ENCODE measurements around the gene PRDM5. TPM values are rescaled to one million over a fixed set of nuclear protein-coding genes. Genes with fewer than 3 reads are reported as not detected.

Gene PRDM5
- total RNA-seq, 1 experiment from 2014 or later, result 8.3 TPM

DNA sequence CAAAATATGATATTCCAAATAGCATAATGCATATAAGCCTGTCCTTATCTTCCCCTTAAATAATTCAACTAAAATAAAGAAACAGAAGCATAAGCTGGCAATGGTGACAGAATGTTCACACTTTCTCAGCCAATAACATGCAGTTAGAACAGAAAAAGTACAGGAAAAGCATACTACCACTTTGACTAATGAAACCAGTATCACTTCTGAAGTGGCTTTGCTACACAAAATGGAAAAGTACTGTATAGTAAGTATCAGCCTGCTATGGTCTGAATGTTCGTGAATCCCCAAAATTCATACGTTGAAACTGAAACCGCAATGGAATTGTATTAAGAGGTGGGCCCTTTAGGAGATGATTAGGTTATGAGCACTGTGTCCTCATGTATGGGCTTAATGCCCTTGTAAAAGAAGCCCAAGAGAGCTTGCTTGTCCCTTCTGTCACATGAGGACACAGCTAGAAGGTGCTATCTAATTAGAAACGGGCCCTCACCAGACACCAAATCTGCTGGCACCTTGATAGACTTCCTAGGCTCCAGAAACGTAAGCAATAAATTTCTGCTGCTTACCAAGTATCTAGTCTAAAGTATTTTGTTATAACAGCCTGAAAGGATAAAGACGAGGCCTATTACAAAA is 102.6 kb downstream of the PRDM5 start:
- TF ChIP-seq, protein P1, sequence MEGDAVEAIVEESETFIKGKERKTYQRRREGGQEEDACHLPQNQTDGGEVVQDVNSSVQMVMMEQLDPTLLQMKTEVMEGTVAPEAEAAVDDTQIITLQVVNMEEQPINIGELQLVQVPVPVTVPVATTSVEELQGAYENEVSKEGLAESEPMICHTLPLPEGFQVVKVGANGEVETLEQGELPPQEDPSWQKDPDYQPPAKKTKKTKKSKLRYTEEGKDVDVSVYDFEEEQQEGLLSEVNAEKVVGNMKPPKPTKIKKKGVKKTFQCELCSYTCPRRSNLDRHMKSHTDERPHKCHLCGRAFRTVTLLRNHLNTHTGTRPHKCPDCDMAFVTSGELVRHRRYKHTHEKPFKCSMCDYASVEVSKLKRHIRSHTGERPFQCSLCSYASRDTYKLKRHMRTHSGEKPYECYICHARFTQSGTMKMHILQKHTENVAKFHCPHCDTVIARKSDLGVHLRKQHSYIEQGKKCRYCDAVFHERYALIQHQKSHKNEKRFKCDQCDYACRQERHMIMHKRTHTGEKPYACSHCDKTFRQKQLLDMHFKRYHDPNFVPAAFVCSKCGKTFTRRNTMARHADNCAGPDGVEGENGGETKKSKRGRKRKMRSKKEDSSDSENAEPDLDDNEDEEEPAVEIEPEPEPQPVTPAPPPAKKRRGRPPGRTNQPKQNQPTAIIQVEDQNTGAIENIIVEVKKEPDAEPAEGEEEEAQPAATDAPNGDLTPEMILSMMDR (IDR thresholded peaks at IDR 0.05; ENCODE audit: unreplicated experiment), result no peak
- no peaks in the 10 kb centered on the region for H3K27me3 Mint-ChIP-seq (ENCODE audit: unreplicated experiment)
- no peak overlapping the region for H3K27ac Mint-ChIP-seq (ENCODE audit: unreplicated experiment)
- H3K36me3 Mint-ChIP-seq (ENCODE audit: insufficient read depth, unreplicated experiment), result no peaks in the 10 kb centered on the region
- CTCF ChIA-PET, result no interaction called here
- no peak for DNase-seq
- H3K4me1 Mint-ChIP-seq (ENCODE audit: low read depth, unreplicated experiment), result no peaks in the 10 kb centered on the region
- BruUV-seq (replicated peaks), result no TSS peak
- intact Hi-C loops (cut with micrococcal nuclease; ENCODE audit: unreplicated experiment), result no loop called here
- H3K9me3 Mint-ChIP-seq (ENCODE audit: low read depth, unreplicated experiment), result no peaks in the 10 kb centered on the region
- no peak overlapping the region for H3K4me3 Mint-ChIP-seq (ENCODE audit: low read depth, unreplicated experiment)

DNA sequence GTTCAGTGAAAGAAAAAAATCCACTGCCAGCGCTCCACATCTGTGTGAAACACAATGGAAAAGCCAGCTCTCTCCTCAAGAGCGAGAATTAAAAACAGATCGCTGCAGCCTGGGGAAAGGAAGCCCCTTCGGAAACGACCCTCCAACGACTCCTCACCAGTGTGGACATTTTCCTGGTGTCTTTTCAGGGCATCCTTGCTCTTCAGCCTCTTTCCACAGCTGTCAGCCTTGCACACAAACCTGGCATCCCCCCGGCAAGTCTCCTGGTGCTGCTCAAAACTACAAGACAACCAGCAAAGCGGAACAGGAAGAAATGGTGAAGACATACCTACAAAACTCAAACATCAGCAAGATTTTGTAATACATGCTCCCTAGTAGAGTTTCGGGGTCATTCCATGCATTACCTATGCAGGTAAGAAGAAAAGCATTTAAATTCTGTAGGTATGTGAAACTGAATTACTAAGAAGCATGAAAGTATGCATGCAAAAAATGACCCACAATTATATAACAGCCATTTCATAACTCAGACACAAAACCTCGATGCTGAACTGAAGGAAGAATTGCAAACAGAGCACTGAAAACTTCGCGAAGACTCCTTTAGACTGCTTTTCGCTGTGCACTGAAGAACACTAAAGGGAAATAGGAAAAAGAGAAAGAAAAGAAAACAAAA is 106.1 kb downstream of the PRDM5 start:
- TF ChIP-seq, protein P1 (IDR thresholded peaks at IDR 0.05; ENCODE audit: unreplicated experiment), result no peak
- Mint-ChIP-seq H3K9me3 (ENCODE audit: low read depth, unreplicated experiment) (no peaks in the 10 kb centered on the region), H3K27ac (ENCODE audit: unreplicated experiment) (no peak overlapping the region), H3K4me1 (ENCODE audit: low read depth, unreplicated experiment) (no peaks in the 10 kb centered on the region), H3K27me3 (ENCODE audit: unreplicated experiment) (no peaks in the 10 kb centered on the region), H3K36me3 (ENCODE audit: insufficient read depth, unreplicated experiment) (no peaks in the 10 kb centered on the region), H3K4me3 (ENCODE audit: low read depth, unreplicated experiment) (no peak overlapping the region)
- no TSS peak for BruUV-seq (replicated peaks)
- intact Hi-C loops (cut with micrococcal nuclease; ENCODE audit: unreplicated experiment), result no loop called here
- DNase-seq, result no peak
- CTCF ChIA-PET, result no interaction called here

DNA sequence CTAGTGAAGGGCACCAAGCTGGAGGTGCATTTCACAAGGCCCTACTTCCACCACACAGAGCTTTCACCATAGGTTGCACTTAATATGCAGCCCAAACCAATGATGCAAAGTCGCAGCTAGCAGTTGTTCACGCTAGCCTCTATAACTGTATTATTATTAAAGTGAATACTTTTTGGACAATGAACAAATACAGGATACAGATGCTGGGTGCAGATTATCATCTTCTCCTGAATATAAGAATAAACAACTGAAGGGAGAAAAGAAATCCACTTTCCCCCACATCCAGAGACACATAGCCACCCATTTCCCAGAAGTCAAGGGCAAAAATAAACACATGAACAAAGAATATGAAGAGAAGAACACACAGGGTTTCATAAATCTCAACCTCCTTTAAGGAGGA is 107.2 kb downstream of the PRDM5 start:
- no TSS peak for BruUV-seq (replicated peaks)
- intact Hi-C loops (cut with micrococcal nuclease; ENCODE audit: unreplicated experiment), result no loop called here
- DNase-seq, result no peak
- TF ChIP-seq, protein P1 (IDR thresholded peaks at IDR 0.05; ENCODE audit: unreplicated experiment), result no peak
- Mint-ChIP-seq H3K4me1 (ENCODE audit: low read depth, unreplicated experiment) (no peaks in the 10 kb centered on the region), H3K36me3 (ENCODE audit: insufficient read depth, unreplicated experiment) (no peaks in the 10 kb centered on the region), H3K9me3 (ENCODE audit: low read depth, unreplicated experiment) (no peaks in the 10 kb centered on the region), H3K4me3 (ENCODE audit: low read depth, unreplicated experiment) (no peak overlapping the region), H3K27me3 (ENCODE audit: unreplicated experiment) (no peaks in the 10 kb centered on the region), H3K27ac (ENCODE audit: unreplicated experiment) (no peak overlapping the region)
- CTCF ChIA-PET, result no interaction called here

DNA sequence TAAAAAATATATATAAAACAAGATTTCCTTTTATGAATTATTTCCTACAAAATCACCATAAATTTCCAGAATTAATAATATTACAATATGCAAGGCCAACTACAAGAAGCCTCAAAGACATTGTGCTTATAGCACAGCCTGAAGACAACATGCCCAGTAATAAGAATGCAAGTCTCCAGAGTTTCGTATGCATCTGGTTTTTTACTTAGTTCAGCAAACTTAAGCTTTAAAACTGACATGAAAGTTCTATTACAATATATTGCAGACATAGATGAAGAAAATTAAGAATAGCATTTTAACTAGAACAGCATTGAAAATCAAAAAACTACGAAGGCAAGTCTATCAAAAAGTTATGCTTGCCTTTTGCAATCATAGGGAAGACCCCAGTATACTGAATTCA is 107.6 kb downstream of the PRDM5 start:
- TF ChIP-seq, protein P1 (IDR thresholded peaks at IDR 0.05; ENCODE audit: unreplicated experiment), result no peak
- Mint-ChIP-seq H3K27ac (ENCODE audit: unreplicated experiment) (no peak overlapping the region), H3K27me3 (ENCODE audit: unreplicated experiment) (no peaks in the 10 kb centered on the region)

More for the DNA sequence above, 107.6 kb downstream of the PRDM5 start:
- BruUV-seq (replicated peaks), result no TSS peak
- H3K36me3 Mint-ChIP-seq (ENCODE audit: insufficient read depth, unreplicated experiment), result no peaks in the 10 kb centered on the region
- H3K4me1 Mint-ChIP-seq (ENCODE audit: low read depth, unreplicated experiment), result no peaks in the 10 kb centered on the region
- DNase-seq, result no peak
- H3K9me3 Mint-ChIP-seq (ENCODE audit: low read depth, unreplicated experiment), result no peaks in the 10 kb centered on the region
- CTCF ChIA-PET, result no interaction called here
- intact Hi-C loops (cut with micrococcal nuclease; ENCODE audit: unreplicated experiment), result no loop called here
- H3K4me3 Mint-ChIP-seq (ENCODE audit: low read depth, unreplicated experiment), result no peak overlapping the region
